HEK293 (cell line): ENCODE measurements around the gene PPP1R1C.

Source experiments
- CTCF ChIA-PET: fragments of 350-600 bp; formaldehyde crosslinking; extraction: SDS; loops from one replicate; lab custom pipeline; 2021; ENCODE audit warnings: antibody characterized with exemption; lab: Yijun Ruan, JAX
- POLR2A ChIA-PET: fragments of 300-600 bp; formaldehyde crosslinking; extraction: SDS; loops from one replicate; lab custom pipeline; 2020; ENCODE audit warnings: antibody characterized with exemption, inconsistent platforms; lab: Yijun Ruan, JAX
- H3K27ac ChIP-seq: fragments of 200-500 bp; sonication (Bioruptor generic); 2 replicates; pipeline ENCODE4 v1.5.1; 2014; ENCODE audit warnings: low read depth, low read length, control low read depth, inconsistent platforms; ENCODE audit errors: extremely low read depth
- H3K36me3 ChIP-seq, 2 experiments: fragments of 200-500 bp in 1 of 2; sonication (Bioruptor generic) in 1 of 2; 1 replicate in 1 of 2; 2 replicates in 1 of 2; pipeline ENCODE4 v1.5.1; 2014 to 2017; ENCODE audit warnings: inconsistent platforms in 2 of 2, low read length in 2 of 2; ENCODE audit not compliant: control insufficient read depth in 2 of 2, insufficient read depth in 1 of 2
- H3K4me1 ChIP-seq: fragments of 200-500 bp; sonication (Bioruptor generic); 2 replicates; pipeline ENCODE4 v1.5.1; 2014; ENCODE audit warnings: mild to moderate bottlenecking, low read length, inconsistent platforms; ENCODE audit not compliant: control insufficient read depth, insufficient read depth
- H3K4me3 ChIP-seq: 2 replicates; pipeline ENCODE4 v1.5.1; 2011; ENCODE audit warnings: low read depth, mild to moderate bottlenecking, control low read depth, low read length, moderate library complexity
- H3K9me3 ChIP-seq: fragments of 200-500 bp; sonication (Bioruptor generic); 2 replicates; pipeline ENCODE4 v1.5.1; 2014; ENCODE audit warnings: low read depth, low read length, inconsistent platforms; ENCODE audit not compliant: control insufficient read depth, insufficient read depth
- CTCF ChIP-seq: fragments of 450-650 bp; formaldehyde crosslinking; IDR thresholded peaks from 2 replicates; pipeline ENCODE4 v1.5.1; 2016; ENCODE audit warnings: missing biosample characterization, missing genetic modification characterization
- FEZF1 ChIP-seq: fragments of 450-650 bp; formaldehyde crosslinking; IDR thresholded peaks from 2 replicates; pipeline ENCODE4 v1.5.1; 2016; ENCODE audit warnings: missing biosample characterization, missing genetic modification characterization
- GFI1B ChIP-seq: fragments of 450-650 bp; formaldehyde crosslinking; IDR thresholded peaks from 2 replicates; pipeline ENCODE4 v1.5.1; 2016; ENCODE audit warnings: missing biosample characterization, missing genetic modification characterization
- SALL2 ChIP-seq: fragments of 450-650 bp; formaldehyde crosslinking; IDR thresholded peaks from 2 replicates; pipeline ENCODE4 v1.5.0; 2017; ENCODE audit warnings: missing biosample characterization, mild to moderate bottlenecking, missing genetic modification characterization, borderline replicate concordance
- SCRT1 ChIP-seq: fragments of 450-650 bp; formaldehyde crosslinking; IDR thresholded peaks from 2 replicates; pipeline ENCODE4 v1.5.1; 2016; ENCODE audit warnings: missing biosample characterization, missing genetic modification characterization, borderline replicate concordance
- SP7 ChIP-seq: fragments of 450-650 bp; formaldehyde crosslinking; IDR thresholded peaks from 2 replicates; pipeline ENCODE4 v1.5.1; 2016; ENCODE audit warnings: missing biosample characterization, missing genetic modification characterization
- YY1 ChIP-seq: fragments of 450-650 bp; formaldehyde crosslinking; IDR thresholded peaks from 2 replicates; pipeline ENCODE4 v1.5.1; 2018; ENCODE audit warnings: missing biosample characterization, missing genetic modification characterization
- ZBTB1 ChIP-seq: fragments of 450-650 bp; formaldehyde crosslinking; IDR thresholded peaks from 2 replicates; pipeline ENCODE4 v1.5.1; 2016; ENCODE audit warnings: missing biosample characterization, missing genetic modification characterization
- ZBTB26 ChIP-seq: fragments of 450-650 bp; formaldehyde crosslinking; optimal IDR thresholded peaks from 2 replicates; pipeline ENCODE3; 2016; ENCODE audit warnings: missing biosample characterization, mild to moderate bottlenecking, missing genetic modification characterization
- ZBTB7A ChIP-seq: fragments of 450-650 bp; formaldehyde crosslinking; IDR thresholded peaks from 2 replicates; pipeline ENCODE4 v1.5.1; 2016; ENCODE audit warnings: low read depth, missing biosample characterization, missing genetic modification characterization
- ZNF121 ChIP-seq: fragments of 450-650 bp; formaldehyde crosslinking; IDR thresholded peaks from 2 replicates; pipeline ENCODE4 v1.5.1; 2016; ENCODE audit warnings: missing biosample characterization, missing genetic modification characterization
- ZNF133 ChIP-seq: fragments of 450-650 bp; formaldehyde crosslinking; IDR thresholded peaks from 2 replicates; pipeline ENCODE4 v1.5.1; 2016; ENCODE audit warnings: missing biosample characterization, missing genetic modification characterization
- ZNF184 ChIP-seq: fragments of 450-650 bp; IDR thresholded peaks from 2 replicates; pipeline ENCODE4 v1.5.1; 2018; ENCODE audit warnings: missing biosample characterization, mild to moderate bottlenecking, missing genetic modification characterization
- ZNF221 ChIP-seq: fragments of 450-650 bp; formaldehyde crosslinking; IDR thresholded peaks from 2 replicates; pipeline ENCODE4 v1.5.1; 2017; ENCODE audit warnings: missing biosample characterization, missing genetic modification characterization, borderline replicate concordance
- ZNF223 ChIP-seq: fragments of 450-650 bp; formaldehyde crosslinking; IDR thresholded peaks from 2 replicates; pipeline ENCODE4 v1.5.1; 2016; ENCODE audit warnings: missing biosample characterization, missing genetic modification characterization
- ZNF239 ChIP-seq: fragments of 450-650 bp; formaldehyde crosslinking; IDR thresholded peaks from 2 replicates; pipeline ENCODE4 v1.5.1; 2016; ENCODE audit warnings: missing biosample characterization, missing genetic modification characterization
- ZNF416 ChIP-seq: fragments of 450-650 bp; formaldehyde crosslinking; IDR thresholded peaks from 2 replicates; pipeline ENCODE4 v1.5.1; 2016; ENCODE audit warnings: missing biosample characterization, missing genetic modification characterization
- ZNF423 ChIP-seq: fragments of 450-650 bp; formaldehyde crosslinking; IDR thresholded peaks from 2 replicates; pipeline ENCODE4 v1.5.1; 2016; ENCODE audit warnings: missing biosample characterization, missing genetic modification characterization
- ZNF585B ChIP-seq: fragments of 450-650 bp; formaldehyde crosslinking; IDR thresholded peaks from 2 replicates; pipeline ENCODE4 v1.5.1; 2016; ENCODE audit warnings: missing biosample characterization, missing genetic modification characterization
- ZNF776 ChIP-seq: fragments of 450-650 bp; formaldehyde crosslinking; IDR thresholded peaks from 2 replicates; pipeline ENCODE4 v1.5.0; 2017; ENCODE audit warnings: missing biosample characterization, missing genetic modification characterization, borderline replicate concordance
- ZNF785 ChIP-seq: fragments of 450-650 bp; formaldehyde crosslinking; IDR thresholded peaks from 2 replicates; pipeline ENCODE4 v1.5.1; 2016; ENCODE audit warnings: missing biosample characterization, missing genetic modification characterization
- ZSCAN30 ChIP-seq: fragments of 450-650 bp; IDR thresholded peaks from 2 replicates; pipeline ENCODE4 v1.5.1; 2018; ENCODE audit warnings: missing biosample characterization, mild to moderate bottlenecking, missing genetic modification characterization, moderate library complexity
- TF ChIP-seq, protein P1 (sequence below): fragments of 450-650 bp; formaldehyde crosslinking; IDR thresholded peaks from 2 replicates; pipeline ENCODE4 v1.5.1; 2016; ENCODE audit warnings: missing biosample characterization, missing genetic modification characterization
- TF ChIP-seq, protein P2 (sequence below): fragments of 450-650 bp; formaldehyde crosslinking; IDR thresholded peaks from 2 replicates; pipeline ENCODE4 v1.5.1; 2016; ENCODE audit warnings: missing biosample characterization, missing genetic modification characterization
- TF ChIP-seq, protein P3 (sequence below): fragments of 450-650 bp; formaldehyde crosslinking; IDR thresholded peaks from 2 replicates; pipeline ENCODE4 v1.5.1; 2017; ENCODE audit warnings: missing biosample characterization, mild to moderate bottlenecking, missing genetic modification characterization, moderate library complexity
- TF ChIP-seq, protein P4 (sequence below): fragments of 450-650 bp; formaldehyde crosslinking; IDR thresholded peaks from 2 replicates; pipeline ENCODE4 v1.5.1; 2017; ENCODE audit warnings: missing biosample characterization, missing genetic modification characterization

The PPP1R1C gene

DNA sequence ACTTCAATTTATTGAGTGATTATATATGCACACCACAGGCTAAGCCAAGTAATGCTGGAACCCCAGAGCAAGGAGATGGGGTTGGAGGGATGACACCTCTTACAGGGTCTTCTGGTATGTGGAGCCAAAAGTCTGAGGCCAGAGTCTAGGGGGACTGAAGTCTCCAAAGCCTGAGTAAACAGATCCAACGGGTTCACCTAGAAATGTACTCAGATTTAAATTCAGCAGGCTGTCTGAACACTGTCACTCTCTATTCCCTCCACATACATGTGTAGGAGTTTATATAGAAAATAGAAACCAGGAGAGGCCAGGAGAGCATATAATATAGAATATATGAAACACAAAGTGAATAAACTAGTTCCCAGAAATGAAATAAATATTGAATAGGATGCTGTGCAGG is 76.1 kb downstream of the PPP1R1C start:
- ChIA-PET POLR2A (no interaction called here), CTCF (no interaction called here)

GRCh38 chr2:182062329-182062972 is 76.8 kb downstream of the PPP1R1C start:
- no peaks in the 10 kb centered on the region for H3K36me3 ChIP-seq
- POLR2A ChIA-PET: no interaction called here
- H3K9me3 ChIP-seq: no peaks in the 10 kb centered on the region
- H3K4me1 ChIP-seq: no peaks in the 10 kb centered on the region
- no peak overlapping the region for H3K27ac ChIP-seq
- CTCF ChIA-PET: no interaction called here
- no peak overlapping the region for H3K4me3 ChIP-seq
- TF ChIP-seq SALL2 (tag by site-specific recombination): no peak
- no peak for TF ChIP-seq ZBTB7A (tag by site-specific recombination)
- TF ChIP-seq ZNF239 (tag by site-specific recombination): no peak
- TF ChIP-seq, protein P1, sequence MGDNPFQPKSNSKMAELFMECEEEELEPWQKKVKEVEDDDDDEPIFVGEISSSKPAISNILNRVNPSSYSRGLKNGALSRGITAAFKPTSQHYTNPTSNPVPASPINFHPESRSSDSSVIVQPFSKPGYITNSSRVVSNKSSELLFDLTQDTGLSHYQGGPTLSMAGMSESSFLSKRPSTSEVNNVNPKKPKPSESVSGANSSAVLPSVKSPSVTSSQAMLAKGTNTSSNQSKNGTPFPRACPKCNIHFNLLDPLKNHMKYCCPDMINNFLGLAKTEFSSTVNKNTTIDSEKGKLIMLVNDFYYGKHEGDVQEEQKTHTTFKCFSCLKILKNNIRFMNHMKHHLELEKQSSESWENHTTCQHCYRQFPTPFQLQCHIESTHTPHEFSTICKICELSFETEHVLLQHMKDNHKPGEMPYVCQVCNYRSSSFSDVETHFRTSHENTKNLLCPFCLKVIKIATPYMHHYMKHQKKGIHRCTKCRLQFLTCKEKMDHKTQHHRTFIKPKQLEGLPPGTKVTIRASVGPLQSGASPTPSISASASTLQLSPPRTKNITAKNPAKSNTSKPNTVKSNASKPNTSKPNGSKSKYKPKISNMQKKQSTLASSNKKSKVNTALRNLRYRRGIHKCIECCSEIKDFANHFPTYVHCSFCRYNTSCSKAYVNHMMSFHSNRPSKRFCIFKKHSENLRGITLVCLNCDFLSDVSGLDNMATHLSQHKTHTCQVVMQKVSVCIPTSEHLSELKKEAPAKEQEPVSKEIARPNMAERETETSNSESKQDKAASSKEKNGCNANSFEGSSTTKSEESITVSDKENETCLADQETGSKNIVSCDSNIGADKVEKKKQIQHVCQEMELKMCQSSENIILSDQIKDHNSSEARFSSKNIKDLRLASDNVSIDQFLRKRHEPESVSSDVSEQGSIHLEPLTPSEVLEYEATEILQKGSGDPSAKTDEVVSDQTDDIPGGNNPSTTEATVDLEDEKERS (tag by site-specific recombination): no peak
- no peak for TF ChIP-seq GFI1B
- TF ChIP-seq ZNF423: no peak
- TF ChIP-seq ZNF776: no peak
- TF ChIP-seq ZNF184 (tag by site-specific recombination): no peak
- TF ChIP-seq ZSCAN30 (tag by site-specific recombination): no peak
- TF ChIP-seq ZNF223 (tag by site-specific recombination): no peak
- TF ChIP-seq, protein P2, sequence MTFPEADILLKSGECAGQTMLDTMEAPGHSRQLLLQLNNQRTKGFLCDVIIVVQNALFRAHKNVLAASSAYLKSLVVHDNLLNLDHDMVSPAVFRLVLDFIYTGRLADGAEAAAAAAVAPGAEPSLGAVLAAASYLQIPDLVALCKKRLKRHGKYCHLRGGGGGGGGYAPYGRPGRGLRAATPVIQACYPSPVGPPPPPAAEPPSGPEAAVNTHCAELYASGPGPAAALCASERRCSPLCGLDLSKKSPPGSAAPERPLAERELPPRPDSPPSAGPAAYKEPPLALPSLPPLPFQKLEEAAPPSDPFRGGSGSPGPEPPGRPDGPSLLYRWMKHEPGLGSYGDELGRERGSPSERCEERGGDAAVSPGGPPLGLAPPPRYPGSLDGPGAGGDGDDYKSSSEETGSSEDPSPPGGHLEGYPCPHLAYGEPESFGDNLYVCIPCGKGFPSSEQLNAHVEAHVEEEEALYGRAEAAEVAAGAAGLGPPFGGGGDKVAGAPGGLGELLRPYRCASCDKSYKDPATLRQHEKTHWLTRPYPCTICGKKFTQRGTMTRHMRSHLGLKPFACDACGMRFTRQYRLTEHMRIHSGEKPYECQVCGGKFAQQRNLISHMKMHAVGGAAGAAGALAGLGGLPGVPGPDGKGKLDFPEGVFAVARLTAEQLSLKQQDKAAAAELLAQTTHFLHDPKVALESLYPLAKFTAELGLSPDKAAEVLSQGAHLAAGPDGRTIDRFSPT (tag by site-specific recombination): no peak
- TF ChIP-seq, protein P3, sequence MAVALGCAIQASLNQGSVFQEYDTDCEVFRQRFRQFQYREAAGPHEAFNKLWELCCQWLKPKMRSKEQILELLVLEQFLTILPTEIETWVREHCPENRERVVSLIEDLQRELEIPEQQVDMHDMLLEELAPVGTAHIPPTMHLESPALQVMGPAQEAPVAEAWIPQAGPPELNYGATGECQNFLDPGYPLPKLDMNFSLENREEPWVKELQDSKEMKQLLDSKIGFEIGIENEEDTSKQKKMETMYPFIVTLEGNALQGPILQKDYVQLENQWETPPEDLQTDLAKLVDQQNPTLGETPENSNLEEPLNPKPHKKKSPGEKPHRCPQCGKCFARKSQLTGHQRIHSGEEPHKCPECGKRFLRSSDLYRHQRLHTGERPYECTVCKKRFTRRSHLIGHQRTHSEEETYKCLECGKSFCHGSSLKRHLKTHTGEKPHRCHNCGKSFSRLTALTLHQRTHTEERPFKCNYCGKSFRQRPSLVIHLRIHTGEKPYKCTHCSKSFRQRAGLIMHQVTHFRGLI (tag by site-specific recombination): no peak
- TF ChIP-seq, protein P4, sequence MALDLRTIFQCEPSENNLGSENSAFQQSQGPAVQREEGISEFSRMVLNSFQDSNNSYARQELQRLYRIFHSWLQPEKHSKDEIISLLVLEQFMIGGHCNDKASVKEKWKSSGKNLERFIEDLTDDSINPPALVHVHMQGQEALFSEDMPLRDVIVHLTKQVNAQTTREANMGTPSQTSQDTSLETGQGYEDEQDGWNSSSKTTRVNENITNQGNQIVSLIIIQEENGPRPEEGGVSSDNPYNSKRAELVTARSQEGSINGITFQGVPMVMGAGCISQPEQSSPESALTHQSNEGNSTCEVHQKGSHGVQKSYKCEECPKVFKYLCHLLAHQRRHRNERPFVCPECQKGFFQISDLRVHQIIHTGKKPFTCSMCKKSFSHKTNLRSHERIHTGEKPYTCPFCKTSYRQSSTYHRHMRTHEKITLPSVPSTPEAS (tag by site-specific recombination): no peak
- no peak for TF ChIP-seq ZNF221 (tag by site-specific recombination)
- no peak for TF ChIP-seq ZNF416
- TF ChIP-seq ZBTB26 (tag by site-specific recombination): no peak
- no peak for TF ChIP-seq SCRT1 (tag by site-specific recombination)

More for the DNA sequence above, 76.1 kb downstream of the PPP1R1C start:
- Histone ChIP-seq H3K36me3 (no peaks in the 10 kb centered on the region), H3K9me3 (no peaks in the 10 kb centered on the region), H3K4me1 (no peaks in the 10 kb centered on the region), H3K4me3 (no peak overlapping the region), H3K27ac (no peak overlapping the region)
- TF ChIP-seq ZNF785 (tag by site-specific recombination): no peak
- no peak for TF ChIP-seq ZBTB1
- no peak for TF ChIP-seq ZNF133 (tag by site-specific recombination)
- TF ChIP-seq ZNF416: no peak
- TF ChIP-seq ZNF121 (tag by site-specific recombination): no peak
- TF ChIP-seq ZNF585B (tag by site-specific recombination): no peak
- TF ChIP-seq SP7: no peak
- TF ChIP-seq CTCF (tag by site-specific recombination): no peak
- no peak for TF ChIP-seq YY1 (tag by site-specific recombination)
- no peak for TF ChIP-seq FEZF1 (tag by site-specific recombination)
